Activated gamma-delta T cell treated with Interleukin-2 at 50 U/mL for 16 hours (primary cell): Measurements from ENCODE around the gene SPRN.
"Not testable (repeated sequence)": the region's sequence is repeated elsewhere in the genome, so short reads cannot be mapped to it uniquely, and the experiment has no call there.

Experiments
- DNase-seq: peaks from one replicate; pipeline ENCODE4 v3.0.0-alpha.2; 2020

The SPRN gene

DNA sequence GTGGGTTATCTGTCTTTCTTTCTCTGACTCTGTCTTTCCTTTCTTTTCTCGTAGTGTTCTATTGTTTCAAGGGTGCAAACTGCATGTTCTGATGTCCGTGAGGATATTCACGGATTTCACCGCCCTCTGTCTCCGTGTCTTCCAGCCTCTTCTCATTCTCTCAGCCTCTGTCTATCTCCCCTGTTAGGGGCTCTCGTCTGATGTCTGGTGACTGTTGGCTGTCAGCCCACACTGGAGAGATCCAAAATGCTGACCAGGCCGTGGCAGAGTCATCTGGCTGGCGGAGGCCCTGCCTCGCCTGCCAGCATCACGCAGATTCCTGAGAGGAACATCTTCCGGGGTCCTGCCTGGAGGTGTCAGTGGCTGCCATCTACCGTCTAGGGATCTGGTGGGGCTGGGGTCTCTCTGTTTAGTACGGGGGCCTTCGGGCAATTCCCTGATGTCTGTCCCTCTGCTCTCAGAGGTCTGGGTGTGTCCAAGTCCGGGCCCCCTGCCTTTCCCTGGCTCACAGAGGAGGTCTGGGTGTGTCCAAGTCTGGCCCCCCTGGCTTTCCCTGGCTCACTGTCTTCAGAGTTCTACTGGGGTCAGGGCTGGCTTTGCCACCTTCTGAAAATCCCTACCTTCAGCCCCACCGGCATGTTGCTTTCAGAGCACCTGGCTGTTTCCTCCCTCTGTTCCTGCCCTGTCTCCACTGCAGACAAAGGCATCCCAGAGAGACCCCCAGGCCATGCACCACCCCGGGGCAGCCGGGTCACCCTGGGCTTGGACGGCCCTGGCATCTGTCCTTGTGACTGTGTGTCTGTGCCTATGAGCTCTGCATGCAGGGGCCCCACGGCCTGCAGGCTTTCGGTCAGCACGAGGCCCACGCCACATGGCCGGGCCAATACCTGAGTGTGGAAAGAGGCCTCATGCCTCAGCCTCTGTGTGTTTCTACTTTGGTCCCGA lies 15.4 kb upstream of the SPRN start:
- DNase-seq = no peak

DNA sequence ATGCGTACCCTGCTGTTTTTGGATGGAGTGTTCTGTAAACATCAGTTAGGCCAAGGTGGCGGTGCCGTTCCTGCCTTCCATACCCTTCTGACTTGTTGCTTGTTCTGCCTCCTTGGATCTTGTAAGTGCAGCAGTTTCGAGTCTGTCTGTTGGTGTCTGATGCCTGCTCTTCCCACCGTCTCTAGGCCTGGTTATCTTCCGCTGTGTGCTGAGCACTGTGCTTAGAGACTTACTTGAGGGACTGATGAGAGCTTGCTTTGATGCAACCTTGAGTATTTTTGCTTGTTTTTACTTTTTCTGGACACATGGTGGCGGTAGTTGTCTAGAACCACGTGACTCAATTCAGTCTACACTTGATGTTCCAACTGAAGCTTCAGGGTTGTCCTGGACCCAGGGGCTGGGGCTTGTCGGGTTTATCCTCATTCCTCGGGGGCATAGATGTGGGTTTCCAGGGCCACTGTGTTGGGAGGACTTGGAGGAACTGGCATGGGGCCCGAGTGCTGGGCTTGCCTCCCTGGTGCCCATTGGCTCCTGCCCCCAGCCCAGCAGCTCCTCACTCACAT lies 14.4 kb upstream of the SPRN start:
- no peak for DNase-seq

DNA sequence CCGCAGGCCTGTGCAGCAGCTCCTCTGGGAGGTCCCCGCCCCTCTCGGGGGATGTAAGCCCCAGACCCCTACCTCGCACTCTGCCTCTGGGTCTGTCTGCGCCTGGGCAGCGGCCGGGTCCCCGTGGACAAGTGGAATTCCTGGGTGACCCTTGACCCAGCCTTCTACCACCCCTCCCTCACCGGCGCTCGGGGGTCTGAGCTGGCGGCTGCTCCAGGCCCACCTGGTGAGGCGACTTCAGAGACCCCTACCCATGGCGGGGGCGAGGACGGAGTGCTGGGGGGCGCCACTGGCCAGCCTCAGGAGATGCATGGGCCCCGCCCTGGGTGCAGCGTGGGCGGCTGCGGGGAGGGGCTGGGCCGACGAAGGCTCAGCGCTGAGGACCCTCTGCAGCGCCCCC lies 8.4 kb upstream of the SPRN start:
- not testable (repeated sequence) for DNase-seq

DNA sequence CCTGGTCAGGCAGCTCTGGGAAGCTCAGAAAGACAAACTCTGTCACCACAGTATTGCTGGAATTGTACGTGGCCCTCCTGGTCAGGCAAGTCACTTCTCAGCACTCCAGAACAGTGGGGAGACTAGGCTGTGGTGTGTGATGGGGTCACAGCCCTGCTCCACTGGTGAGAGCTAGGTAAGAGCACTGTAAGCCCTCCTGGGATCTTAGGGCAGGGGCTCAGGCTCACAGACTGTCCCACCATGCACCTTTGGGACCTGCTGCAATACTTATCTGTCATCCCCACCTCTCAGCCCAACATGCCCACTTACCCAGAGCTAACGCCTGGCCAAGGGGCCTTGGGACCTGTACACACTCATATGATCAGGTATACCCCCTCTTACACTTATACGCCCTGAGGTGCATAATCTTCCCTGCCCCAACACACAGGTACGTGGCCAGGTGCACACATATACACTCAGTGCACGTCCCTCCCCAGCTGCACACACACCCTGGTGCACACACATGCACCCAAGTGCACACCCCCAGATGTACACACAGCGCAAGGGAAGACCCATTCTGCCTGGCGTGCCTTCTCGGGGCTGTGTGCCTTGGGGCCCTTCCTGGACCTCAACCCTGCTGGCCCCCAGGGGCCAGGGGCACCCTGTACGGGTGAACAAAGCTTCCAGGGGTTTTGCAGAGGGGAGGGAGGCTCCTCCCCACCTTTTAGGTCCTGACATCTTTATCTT lies 7.6 kb upstream of the SPRN start:
- not testable (repeated sequence) for DNase-seq

DNA sequence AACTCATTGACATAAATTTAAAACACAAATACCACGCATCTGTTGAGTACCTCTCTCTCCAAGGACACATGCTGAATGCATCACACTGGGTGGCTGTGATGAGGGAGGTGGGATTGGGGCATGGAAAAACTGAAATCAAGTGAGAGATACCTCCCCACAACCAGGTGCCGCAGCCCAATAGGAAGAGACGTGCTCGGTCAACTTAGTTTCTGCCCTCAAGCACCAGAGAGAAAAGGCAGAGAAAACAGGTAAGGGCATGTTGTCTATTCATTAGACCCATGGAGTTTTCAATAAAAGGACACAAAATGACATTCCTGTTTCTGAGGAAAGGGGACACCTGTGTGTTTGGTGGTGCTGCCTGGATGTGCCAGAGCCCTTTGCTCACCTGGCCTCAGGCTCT lies 5.1 kb upstream of the SPRN start:
- not testable (repeated sequence) for DNase-seq

- not testable (repeated sequence) for DNase-seq
These were observed 323 bp downstream of the SPRN start for GRCh38 chr10:133424102-133424501.

- no peak for DNase-seq
These were observed 1.3 kb downstream of the SPRN start for GRCh38 chr10:133422807-133423771.

DNA sequence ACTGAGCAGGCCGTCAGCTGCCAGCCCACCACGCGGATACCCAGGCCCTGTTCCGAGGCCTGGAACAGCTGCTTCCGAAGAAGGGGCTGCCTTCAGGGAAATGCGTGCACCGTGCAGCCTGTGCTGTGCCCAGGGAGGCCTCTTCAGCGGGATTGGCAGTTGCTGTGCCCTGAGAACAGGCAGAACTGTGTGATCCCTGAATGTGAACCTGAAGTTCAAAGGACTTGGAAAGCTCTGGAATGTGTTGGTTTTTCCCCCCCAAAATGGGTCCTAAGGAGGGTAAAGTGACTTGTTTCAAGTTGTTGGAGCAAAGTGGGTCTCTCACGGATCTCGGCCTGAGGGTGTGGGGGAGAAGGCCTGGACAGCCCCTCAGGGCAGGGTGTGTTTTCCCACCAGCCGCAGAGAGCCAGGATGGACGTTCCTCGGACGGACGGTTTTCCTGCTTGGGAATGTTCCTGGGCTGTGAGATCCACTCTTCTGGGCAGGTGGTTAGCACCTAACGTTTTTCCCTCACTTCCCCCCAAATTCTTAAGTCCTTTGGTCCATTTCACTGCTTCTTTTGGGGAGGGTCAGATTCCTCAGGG lies 2.1 kb downstream of the SPRN start:
- DNase-seq = no peak

DNA sequence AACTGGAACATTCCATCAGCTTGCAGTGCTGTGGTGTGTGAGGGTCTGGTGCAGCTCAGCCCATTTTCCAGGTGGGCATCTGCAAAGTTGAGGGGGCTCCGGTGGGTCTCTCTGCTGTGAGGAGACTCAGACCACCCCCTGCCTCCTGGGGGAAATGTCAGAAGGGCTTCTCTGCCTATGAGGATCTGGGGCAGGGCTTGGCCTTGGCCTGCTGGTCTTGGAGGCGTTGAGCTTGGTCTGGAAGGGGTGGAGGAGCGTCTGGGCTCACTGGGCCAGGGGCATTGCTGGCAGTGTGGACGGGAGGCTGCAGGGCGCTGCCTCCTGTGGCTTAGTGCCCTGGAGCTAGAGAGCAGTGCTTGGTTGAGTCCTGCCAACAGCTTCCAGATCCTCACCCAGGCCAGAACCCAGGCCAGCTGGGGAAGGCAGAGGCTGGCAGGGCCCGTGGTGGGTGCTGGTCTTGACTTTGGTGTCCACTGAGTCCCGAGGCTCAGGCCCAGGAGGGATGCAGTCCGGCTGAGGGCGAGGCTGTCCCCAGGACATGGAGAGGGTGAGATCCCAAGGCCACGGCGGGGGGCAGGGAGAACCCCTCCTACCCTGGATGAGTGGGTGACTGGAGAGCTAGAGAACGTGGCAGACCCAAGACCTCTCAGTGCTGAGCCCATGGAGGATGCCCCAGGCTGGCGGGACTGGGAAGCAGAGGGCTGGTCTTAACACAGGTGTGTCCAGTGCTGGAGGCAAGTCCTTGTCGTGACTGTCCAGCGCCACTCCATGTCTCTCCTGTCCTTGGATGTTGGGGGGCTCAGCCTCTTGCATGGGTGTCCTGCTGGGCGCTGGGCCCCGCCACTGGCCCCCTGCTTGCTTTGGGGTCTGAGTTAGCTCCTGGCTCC lies 2.8 kb downstream of the SPRN start:
- no peak for DNase-seq

DNA sequence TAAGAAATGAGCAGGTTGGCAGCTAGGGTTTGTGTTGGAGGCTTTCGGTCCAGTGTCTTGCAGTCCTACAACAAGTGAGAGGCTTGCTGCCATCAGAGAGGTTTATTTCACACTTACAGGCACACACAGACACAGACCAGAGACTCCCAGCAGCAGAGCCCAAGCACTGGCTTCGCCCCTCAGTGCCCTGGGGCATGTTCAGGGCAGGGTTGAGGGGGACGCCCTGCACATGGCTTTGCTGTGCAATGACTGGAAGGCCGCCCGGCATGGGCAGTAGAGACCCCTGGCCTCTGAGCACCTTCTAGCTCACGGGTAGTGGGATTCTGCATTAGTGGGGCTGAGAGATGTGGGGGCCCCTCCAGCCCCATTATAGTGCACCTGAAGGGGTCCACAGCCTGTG lies 3.8 kb downstream of the SPRN start:
- no peak for DNase-seq

DNA sequence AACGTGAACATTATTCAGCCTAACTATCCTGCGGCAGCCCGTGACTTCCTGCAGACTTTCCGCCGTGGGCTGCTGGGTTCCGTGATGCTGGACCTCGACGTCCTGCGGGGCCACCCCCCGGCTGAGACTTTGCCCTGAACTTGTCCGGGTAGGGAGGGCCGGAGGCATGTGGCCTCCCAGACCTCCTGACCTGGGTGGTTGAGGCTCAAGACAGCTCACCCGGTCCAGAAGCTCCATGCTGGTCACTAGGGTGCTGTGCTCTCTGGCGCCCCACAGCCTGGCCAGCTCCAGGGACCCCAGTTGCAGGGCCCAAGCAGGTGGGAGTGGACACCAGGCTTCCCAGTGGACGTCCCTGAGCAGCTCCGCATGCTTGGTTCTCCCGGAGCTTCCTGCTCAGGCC lies 4.4 kb downstream of the SPRN start:
- no peak for DNase-seq

DNA sequence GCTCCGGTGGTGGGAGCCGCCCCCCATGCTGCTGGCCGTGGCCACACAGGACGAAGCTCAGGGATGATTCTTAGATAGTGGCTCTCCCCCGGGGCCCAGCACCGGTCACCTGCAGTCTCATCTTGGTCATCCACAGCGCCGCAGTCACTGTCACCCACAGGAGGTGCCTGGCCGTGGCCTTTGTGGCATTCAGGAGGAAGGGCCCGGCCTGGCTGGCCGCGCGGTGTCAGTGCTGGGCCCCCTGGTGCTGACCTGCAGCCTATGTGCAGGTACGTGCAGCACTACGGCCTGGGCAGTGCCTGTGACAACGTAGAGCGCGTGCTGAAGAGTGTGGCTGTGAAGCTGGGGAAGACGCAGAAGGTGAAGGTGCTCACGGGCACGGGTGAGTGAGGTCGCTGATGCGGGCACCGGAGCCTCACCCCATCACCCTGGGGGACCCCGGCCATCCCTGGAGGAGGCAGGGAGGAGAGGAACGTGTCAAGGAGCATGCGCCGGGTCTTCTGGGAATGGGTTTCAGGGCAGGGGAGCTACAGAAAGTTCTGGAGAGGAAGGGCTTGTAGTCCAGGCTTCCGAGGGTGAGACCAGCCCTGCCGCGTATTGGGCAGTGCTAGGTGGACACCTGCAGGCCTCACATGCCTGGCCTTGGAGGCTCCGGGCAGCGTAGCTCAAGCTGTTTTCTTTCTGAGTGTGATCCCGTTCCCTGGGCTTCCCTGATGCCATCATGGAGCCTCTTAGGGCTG lies 5.0 kb downstream of the SPRN start:
- no peak for DNase-seq

DNA sequence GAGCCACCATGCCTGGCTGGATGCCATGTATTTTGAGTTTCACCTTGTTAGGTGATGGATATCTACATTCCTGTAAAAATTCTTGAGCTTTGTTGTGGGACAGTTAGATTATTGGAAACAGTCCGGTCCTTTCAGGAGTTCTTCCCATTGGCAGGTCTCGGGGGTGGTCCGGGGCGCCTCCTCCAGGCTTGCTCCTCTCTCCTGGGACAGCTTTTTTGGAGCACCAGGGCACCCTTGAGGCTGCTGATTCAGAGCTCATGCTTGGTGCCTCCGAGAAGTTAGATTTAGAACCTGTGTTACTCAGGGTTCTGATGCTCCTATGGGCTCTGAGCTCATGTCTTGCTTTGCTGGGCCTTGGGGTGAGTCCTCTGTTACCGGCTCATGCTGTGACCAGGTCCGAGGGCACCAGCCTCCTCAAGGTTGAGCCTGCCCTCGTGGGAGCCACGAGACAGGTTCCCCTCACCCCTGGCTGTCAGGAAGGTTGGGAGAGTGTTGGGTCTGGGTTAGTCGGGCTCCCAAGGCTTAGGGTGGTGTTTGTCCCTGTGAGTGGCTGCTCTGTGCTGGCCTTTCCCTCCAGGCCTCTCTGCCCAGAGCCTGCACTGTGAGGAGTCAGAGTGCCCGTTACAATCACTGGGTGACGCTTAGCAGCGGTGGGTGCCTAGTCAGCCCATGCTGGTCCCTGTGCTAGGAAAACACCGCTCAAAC lies 6.0 kb downstream of the SPRN start:
- no peak for DNase-seq

GRCh38 chr10:133415752-133416151 lies 8.7 kb downstream of the SPRN start:
- DNase-seq = no peak

DNA sequence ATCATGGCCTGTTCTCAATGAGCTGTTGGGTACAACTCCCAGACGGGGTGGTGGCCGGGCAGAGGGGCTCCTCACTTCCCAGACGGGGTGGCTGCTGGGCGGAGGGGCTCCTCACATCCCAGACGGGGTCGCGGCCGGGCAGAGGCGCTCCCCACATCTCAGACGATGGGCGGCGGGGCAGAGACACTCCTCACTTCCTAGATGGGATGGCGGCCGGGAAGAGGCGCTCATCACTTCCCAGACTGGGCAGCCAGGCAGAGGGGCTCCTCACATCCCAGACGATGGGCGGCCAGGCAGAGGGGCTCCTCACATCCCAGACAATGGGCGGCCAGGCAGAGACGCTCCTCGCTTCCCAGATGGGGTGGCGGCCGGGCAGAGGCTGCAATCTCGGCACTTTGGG lies 10.0 kb downstream of the SPRN start:
- not testable (repeated sequence) for DNase-seq

GRCh38 chr10:133412381-133412711 lies 12.1 kb downstream of the SPRN start:
- DNase-seq = no peak

- no peak for DNase-seq
These were observed 12.7 kb downstream of the SPRN start for GRCh38 chr10:133411523-133412380.

- DNase-seq = no peak
These were observed 18.4 kb downstream of the SPRN start for GRCh38 chr10:133405844-133406527.
